Neural crest cell (in vitro differentiated cells): ENCODE data around the gene APBB1IP. TPM values are rescaled to one million over a fixed set of nuclear protein-coding genes. Genes with fewer than 3 reads are reported as not detected.
"Not testable (repeated sequence)": the region's sequence is repeated elsewhere in the genome, so short reads cannot be mapped to it uniquely, and the experiment has no call there.

Experiments used
- DNase-seq: peaks from one replicate; pipeline ENCODE4 v3.0.0; 2021; ENCODE audit warnings: low read depth, mixed read lengths, low spot score
- H3K27ac Mint-ChIP-seq: one replicate; pipeline ENCODE4 v1.8.0; 2021; ENCODE audit warnings: mild to moderate bottlenecking, mixed read lengths; ENCODE audit not compliant: unreplicated experiment
- H3K27me3 Mint-ChIP-seq: 2 replicates; pipeline ENCODE4 v1.8.0; 2021; ENCODE audit warnings: low read depth, mild to moderate bottlenecking, mixed read lengths
- H3K36me3 Mint-ChIP-seq: 2 replicates; pipeline ENCODE4 v1.8.0; 2021; ENCODE audit warnings: low read depth, mild to moderate bottlenecking, mixed read lengths
- H3K4me1 Mint-ChIP-seq: 2 replicates; pipeline ENCODE4 v1.8.0; 2021; ENCODE audit warnings: mixed read lengths
- H3K4me3 Mint-ChIP-seq: one replicate; pipeline ENCODE4 v1.8.0; 2021; ENCODE audit warnings: mild to moderate bottlenecking, mixed read lengths
- H3K9me3 Mint-ChIP-seq: 2 replicates; pipeline ENCODE4 v1.8.0; 2021; ENCODE audit warnings: mixed read lengths
- CTCF ChIP-seq: fragments of 200-600 bp; sonication (generic); conservative IDR thresholded peaks from 2 replicates; pipeline ENCODE4 v1.5.0; 2021; ENCODE audit warnings: antibody characterized with exemption, mild to moderate bottlenecking
- total RNA-seq: library from RNA; stranded (reverse); gene quantifications from 2 replicates; pipeline ENCODE4 v1.2.1, GENCODE V29; 2021

The APBB1IP gene
- total RNA-seq, 1 donor from 2014 or later = not detected

DNA sequence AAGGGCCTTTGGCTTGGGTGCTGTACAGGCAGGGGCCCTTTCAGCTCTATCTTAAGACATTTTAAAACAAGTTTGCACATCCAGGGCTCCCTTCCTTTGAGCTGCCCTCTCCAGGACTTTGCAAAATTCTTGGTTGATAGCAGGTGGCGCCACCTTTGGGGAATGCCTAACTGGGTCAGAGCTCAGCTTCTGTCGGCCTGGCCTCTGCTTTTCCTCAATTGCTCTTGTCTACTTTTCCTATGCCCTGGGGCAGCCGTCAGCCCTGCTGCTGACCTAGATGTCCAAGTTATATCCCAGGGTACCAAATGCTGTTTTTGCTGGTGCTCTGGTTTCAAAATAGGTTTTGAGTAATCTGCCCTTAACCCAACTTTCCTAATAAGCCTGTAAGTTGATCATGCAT is 65.8 kb downstream of the APBB1IP start:
- Mint-ChIP-seq H3K4me3 (no peak overlapping the region), H3K9me3 (peaks cover 3% of the 10 kb centered on the region), H3K4me1 (no peaks in the 10 kb centered on the region), H3K27ac (no peak overlapping the region), H3K27me3 (no peaks in the 10 kb centered on the region), H3K36me3 (no peaks in the 10 kb centered on the region)
- DNase-seq = no peak
- TF ChIP-seq CTCF = no peak

- H3K36me3 Mint-ChIP-seq = not testable (repeated sequence)
Observed at GRCh38 chr10:26504429-26504828, 66.3 kb downstream of the APBB1IP start.

GRCh38 chr10:26505491-26505890 is 67.3 kb downstream of the APBB1IP start:
- Mint-ChIP-seq H3K36me3 (no peaks in the 10 kb centered on the region), H3K9me3 (peaks cover 3% of the 10 kb centered on the region), H3K4me3 (no peak overlapping the region), H3K4me1 (no peaks in the 10 kb centered on the region), H3K27ac (no peak overlapping the region), H3K27me3 (no peaks in the 10 kb centered on the region)
- DNase-seq = no peak
- TF ChIP-seq CTCF = no peak

More at GRCh38 chr10:26504429-26504828, 66.3 kb downstream of the APBB1IP start:
- not testable (repeated sequence) for H3K9me3 Mint-ChIP-seq, H3K27me3 Mint-ChIP-seq, H3K27ac Mint-ChIP-seq, H3K4me3 Mint-ChIP-seq, H3K4me1 Mint-ChIP-seq, DNase-seq

DNA sequence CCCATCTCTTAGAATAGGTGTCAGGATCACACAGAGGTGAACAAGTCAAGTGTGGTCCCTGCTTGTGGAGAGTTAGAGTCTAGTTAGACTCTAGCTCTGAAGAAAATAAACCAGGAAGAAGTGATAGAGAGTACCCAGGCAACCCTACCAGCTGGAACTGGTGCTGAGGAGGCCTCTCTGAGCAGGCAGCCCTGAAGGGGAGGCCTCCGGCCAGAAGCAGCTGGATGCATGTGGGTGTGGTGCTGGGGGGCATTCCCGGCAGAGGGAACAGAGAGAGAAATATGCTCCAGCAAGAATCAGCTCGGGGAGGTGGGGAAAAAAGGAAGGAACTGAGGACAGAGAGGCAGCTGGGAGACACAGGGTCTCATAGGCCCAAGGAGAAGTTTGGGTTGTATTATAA is 68.6 kb downstream of the APBB1IP start:
- no peak overlapping the region for H3K4me3 Mint-ChIP-seq
- H3K27ac Mint-ChIP-seq = no peak overlapping the region
- H3K36me3 Mint-ChIP-seq = no peaks in the 10 kb centered on the region
- H3K4me1 Mint-ChIP-seq = no peaks in the 10 kb centered on the region
- no peak for TF ChIP-seq CTCF
- DNase-seq = no peak
- H3K9me3 Mint-ChIP-seq = no peaks in the 10 kb centered on the region
- H3K27me3 Mint-ChIP-seq = no peaks in the 10 kb centered on the region

DNA sequence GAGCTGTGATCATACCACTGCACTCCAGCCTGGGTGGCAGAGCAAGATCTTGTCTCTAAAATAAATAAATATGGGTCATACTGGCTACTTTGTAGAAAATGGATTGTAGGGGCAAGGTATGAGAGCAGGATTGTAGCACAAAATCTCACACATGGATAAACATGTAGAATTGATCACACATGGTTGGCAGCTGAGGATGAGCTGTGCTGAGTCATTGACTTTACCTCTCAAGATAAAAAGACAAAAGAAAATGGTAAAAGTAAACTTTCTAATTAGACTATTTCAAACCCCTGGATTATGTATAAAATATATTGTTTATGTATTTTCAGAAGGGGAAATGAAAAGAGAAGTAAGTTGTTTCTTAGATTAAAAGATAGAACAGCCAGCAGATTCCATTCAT is 69.3 kb downstream of the APBB1IP start:
- no peak for DNase-seq
- no peak overlapping the region for H3K27ac Mint-ChIP-seq

DNA sequence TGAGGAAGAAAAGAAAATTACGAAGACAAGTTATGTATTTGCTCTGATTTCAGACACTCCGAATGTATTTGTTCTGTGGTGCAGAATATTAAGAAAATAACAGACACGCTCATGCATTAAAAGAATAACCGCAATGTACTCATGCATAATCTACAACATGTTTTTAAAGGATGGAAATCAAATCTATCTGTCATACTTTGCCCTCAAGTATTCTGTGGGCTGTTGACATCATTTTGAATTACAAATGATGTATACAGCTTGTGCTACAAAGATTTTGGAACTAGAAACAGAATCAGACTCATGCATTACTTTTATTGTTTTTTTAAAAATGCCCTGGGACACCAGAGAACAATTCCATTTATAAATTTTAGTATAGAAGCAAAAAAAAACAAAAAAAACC is 69.9 kb downstream of the APBB1IP start:
- no peak for DNase-seq
- no peaks in the 10 kb centered on the region for H3K36me3 Mint-ChIP-seq
- no peaks in the 10 kb centered on the region for H3K27me3 Mint-ChIP-seq
- H3K4me1 Mint-ChIP-seq = no peaks in the 10 kb centered on the region
- no peak for TF ChIP-seq CTCF
- no peaks in the 10 kb centered on the region for H3K9me3 Mint-ChIP-seq
- no peak overlapping the region for H3K4me3 Mint-ChIP-seq
- H3K27ac Mint-ChIP-seq = no peak overlapping the region

More for the DNA sequence above, 69.3 kb downstream of the APBB1IP start:
- H3K36me3 Mint-ChIP-seq = no peaks in the 10 kb centered on the region
- no peak for TF ChIP-seq CTCF
- H3K4me3 Mint-ChIP-seq = no peak overlapping the region
- no peaks in the 10 kb centered on the region for H3K9me3 Mint-ChIP-seq
- no peaks in the 10 kb centered on the region for H3K27me3 Mint-ChIP-seq
- H3K4me1 Mint-ChIP-seq = no peaks in the 10 kb centered on the region
